Neuronal stem cell (in vitro differentiated cells): ENCODE data around the gene ASIC5.

Source experiments
- DNase-seq: peaks from one replicate; pipeline ENCODE4 v3.0.0-alpha.2; 2013; ENCODE audit warnings: low spot score
- H2AFZ ChIP-seq: one replicate; pipeline ENCODE4 v1.6.1; 2013; ENCODE audit warnings: mild to moderate bottlenecking, low read length, inconsistent platforms
- H2AK5ac ChIP-seq: 2 replicates; pipeline ENCODE4 v1.6.1; 2013; ENCODE audit warnings: low read depth, mild to moderate bottlenecking, inconsistent platforms, low read length, moderate library complexity, mixed read lengths
- H2BK120ac ChIP-seq: 2 replicates; pipeline ENCODE4 v1.6.1; 2013; ENCODE audit warnings: low read depth, mild to moderate bottlenecking, inconsistent platforms, low read length, moderate library complexity, mixed read lengths
- H2BK12ac ChIP-seq: one replicate; pipeline ENCODE4 v1.6.1; 2013; ENCODE audit warnings: low read length, inconsistent platforms
- H2BK15ac ChIP-seq: 2 replicates; pipeline ENCODE4 v1.6.1; 2013; ENCODE audit warnings: mild to moderate bottlenecking, low read length, inconsistent platforms, mixed read lengths
- H2BK5ac ChIP-seq: one replicate; pipeline ENCODE4 v1.6.1; 2013; ENCODE audit warnings: inconsistent platforms, mild to moderate bottlenecking, low read length, moderate library complexity
- H3K14ac ChIP-seq: one replicate; pipeline ENCODE4 v1.6.1; 2013; ENCODE audit warnings: low read length, inconsistent platforms
- H3K18ac ChIP-seq: 2 replicates; pipeline ENCODE4 v1.6.1; 2013; ENCODE audit warnings: low read length, inconsistent platforms
- H3K23ac ChIP-seq: 2 replicates; pipeline ENCODE4 v1.6.1; 2013; ENCODE audit warnings: low read depth, mild to moderate bottlenecking, mixed read lengths, low read length, inconsistent platforms; ENCODE audit not compliant: poor library complexity
- H3K27ac ChIP-seq: replicated peaks from 3 replicates; pipeline ENCODE4 v1.5.1; 2013; ENCODE audit warnings: low read length, inconsistent platforms
- H3K27me3 ChIP-seq, 3 experiments: 2 replicates each; pipeline ENCODE4 v1.6.1; 2013; ENCODE audit warnings: low read length in 3 of 3, mild to moderate bottlenecking in 2 of 3, inconsistent platforms in 1 of 3, low read depth in 1 of 3, mixed read lengths in 1 of 3, moderate library complexity in 1 of 3; ENCODE audit not compliant: control insufficient read depth in 3 of 3, insufficient read depth in 3 of 3
- H3K36me3 ChIP-seq, 2 donors: replicated peaks in 1 of 2; 2 replicates each; pipeline ENCODE4 v1.6.1; 2013; ENCODE audit warnings: low read length in 2 of 2; ENCODE audit not compliant: control insufficient read depth in 2 of 2, insufficient read depth in 2 of 2
- H3K4ac ChIP-seq: 2 replicates; pipeline ENCODE4 v1.6.1; 2013; ENCODE audit warnings: inconsistent platforms, mild to moderate bottlenecking, low read length, moderate library complexity
- H3K4me1 ChIP-seq, 2 donors: 1 replicate in 1 of 2; 2 replicates in 1 of 2; pipeline ENCODE4 v1.6.1; 2013; ENCODE audit warnings: low read length in 2 of 2, low read depth in 1 of 2; ENCODE audit not compliant: control insufficient read depth in 2 of 2, insufficient read depth in 1 of 2
- H3K4me2 ChIP-seq: one replicate; pipeline ENCODE4 v1.6.1; 2013; ENCODE audit warnings: mild to moderate bottlenecking, low read length, inconsistent platforms; ENCODE audit not compliant: insufficient read depth, poor library complexity, severe bottlenecking
- H3K4me3 ChIP-seq, 2 donors: 2 replicates each; pipeline ENCODE4 v1.5.1; 2013; ENCODE audit warnings: low read length in 2 of 2, mild to moderate bottlenecking in 2 of 2, inconsistent platforms in 1 of 2, moderate library complexity in 1 of 2
- H3K79me1 ChIP-seq: one replicate; pipeline ENCODE4 v1.6.1; 2013; ENCODE audit warnings: low read depth, mild to moderate bottlenecking, inconsistent platforms, low read length, moderate library complexity
- H3K9ac ChIP-seq: one replicate; pipeline ENCODE4 v1.6.1; 2013; ENCODE audit warnings: mild to moderate bottlenecking, low read depth, low read length, inconsistent platforms; ENCODE audit not compliant: poor library complexity
- H3K9me3 ChIP-seq, 2 donors: replicated peaks in 1 of 2; 2 replicates each; pipeline versions ENCODE3 to v1.6.1; 2013; ENCODE audit warnings: low read length in 2 of 2, mild to moderate bottlenecking in 2 of 2, inconsistent platforms in 1 of 2, low read depth in 1 of 2, mixed read lengths in 1 of 2, moderate library complexity in 1 of 2; ENCODE audit not compliant: control insufficient read depth in 2 of 2, insufficient read depth in 1 of 2
- H4K8ac ChIP-seq: one replicate; pipeline ENCODE4 v1.6.1; 2013; ENCODE audit warnings: low read depth, mild to moderate bottlenecking, inconsistent platforms, low read length, moderate library complexity
- H4K91ac ChIP-seq: one replicate; pipeline ENCODE4 v1.6.1; 2013; ENCODE audit warnings: low read length, low read depth, mild to moderate bottlenecking, inconsistent platforms; ENCODE audit not compliant: poor library complexity
- WGBS, 2 donors: extraction: QIAGEN DNeasy Blood & Tissue Kit; methylation state at CpG; one replicate each; pipeline ENCODE4 v1.1.7; 2013; ENCODE audit warnings: missing lambda C conversion rate in 2 of 2, mixed read lengths in 1 of 2; ENCODE audit not compliant: insufficient read length in 2 of 2, insufficient replicate concordance in 1 of 2; ENCODE audit errors: extremely low coverage in 2 of 2; 5-methylcytosine and 5-hydroxymethylcytosine counted together

Gene ASIC5

DNA sequence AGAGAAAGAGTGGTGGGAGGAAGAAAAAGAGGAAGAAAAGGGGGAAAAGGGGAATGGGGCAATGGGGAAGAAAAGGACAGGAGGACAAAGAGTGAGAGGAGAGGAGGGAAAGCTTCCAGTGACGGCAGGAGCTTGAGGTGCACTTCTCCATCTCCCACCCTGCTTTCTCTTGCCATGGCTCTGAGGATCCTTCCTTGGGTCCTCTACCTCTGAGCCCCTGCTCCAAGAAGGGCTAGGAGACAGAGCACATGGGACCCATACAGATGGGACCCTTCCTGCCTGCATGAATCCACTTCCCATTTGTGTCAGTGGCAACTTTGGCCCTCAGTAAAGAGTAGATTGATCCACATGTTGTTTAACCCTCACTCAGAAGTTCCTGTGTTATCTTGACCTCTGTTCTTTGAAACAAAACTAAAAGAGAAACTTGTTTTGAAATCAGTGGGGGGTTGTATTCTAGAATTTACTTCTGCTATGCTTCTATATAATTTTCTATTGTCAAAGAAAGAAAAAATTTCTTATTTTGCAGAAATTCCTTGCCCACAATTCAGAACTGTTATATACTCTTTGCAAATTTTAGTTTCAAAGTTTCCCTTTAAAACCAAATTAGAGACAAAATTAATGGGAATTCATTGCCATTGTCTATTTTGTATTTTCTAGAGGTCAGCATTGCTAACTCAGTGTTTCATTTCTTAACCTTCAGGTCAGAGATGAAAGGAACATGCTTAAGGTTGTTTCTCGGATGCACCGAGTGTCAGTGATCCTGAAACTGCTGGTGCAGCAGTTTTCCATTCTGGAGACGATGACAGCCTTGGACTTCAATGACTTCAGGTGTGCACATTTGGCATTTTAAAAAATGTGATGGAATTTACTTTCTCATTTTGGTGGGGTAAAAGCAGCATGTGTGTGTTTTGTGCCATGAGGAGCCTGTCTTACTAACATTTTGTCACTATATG is 42.4 kb upstream of the ASIC5 start:
- Histone ChIP-seq H2BK15ac (no peak overlapping the region), H3K79me1 (no peaks in the 10 kb centered on the region), H3K4ac (no peak overlapping the region), H3K4me1 (peaks cover 0 to 3% of the 10 kb centered on the region in 2 donors), H3K14ac (no peak overlapping the region), H3K4me2 (no peak overlapping the region), H2AFZ (no peak overlapping the region), H2AK5ac (no peak overlapping the region), H2BK12ac (no peak overlapping the region), H2BK5ac (no peak overlapping the region), H3K4me3 (no peak overlapping the region), H3K36me3 (no peaks in the 10 kb centered on the region), H3K9me3 (no peaks in the 10 kb centered on the region), H3K23ac (no peak overlapping the region), H3K9ac (no peak overlapping the region), H2BK120ac (no peak overlapping the region), H3K18ac (no peak overlapping the region), H4K91ac (no peak overlapping the region), H4K8ac (no peak overlapping the region), H3K27ac (no peak overlapping the region), H3K27me3 (no peaks in the 10 kb centered on the region)
- DNase-seq = no peak
- WGBS, 2 donors = no CpG with 5 or more reads among the region's 4 CpGs

DNA sequence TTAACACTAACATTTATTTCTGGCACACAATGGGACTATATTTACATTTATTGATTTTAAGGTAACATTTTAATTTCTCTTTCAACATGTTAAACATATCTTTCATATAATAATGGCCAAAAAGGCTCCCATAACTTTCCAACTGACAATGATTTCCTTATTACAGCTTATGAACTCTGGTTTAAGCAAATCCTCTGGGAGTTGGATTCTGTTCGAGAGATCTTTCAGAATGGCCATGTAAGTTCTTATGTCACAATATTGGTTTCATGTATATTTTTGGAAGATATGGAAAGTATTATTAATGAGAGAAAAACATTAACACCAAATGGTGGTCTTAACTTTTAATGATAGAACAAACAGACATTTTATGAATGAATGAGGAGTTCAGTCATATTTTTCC is 41.5 kb upstream of the ASIC5 start:
- Histone ChIP-seq H3K4me3 (no peak overlapping the region), H3K27me3 (no peaks in the 10 kb centered on the region), H3K18ac (no peak overlapping the region), H2AK5ac (no peak overlapping the region), H3K14ac (no peak overlapping the region), H3K9me3 (no peaks in the 10 kb centered on the region), H3K23ac (no peak overlapping the region), H2AFZ (no peak overlapping the region), H3K9ac (no peak overlapping the region), H2BK15ac (no peak overlapping the region), H3K36me3 (no peaks in the 10 kb centered on the region), H3K79me1 (no peaks in the 10 kb centered on the region), H2BK12ac (no peak overlapping the region), H3K4me2 (no peak overlapping the region), H3K27ac (no peak overlapping the region), H2BK5ac (no peak overlapping the region), H3K4me1 (peaks cover 0 to 3% of the 10 kb centered on the region in 2 donors), H3K4ac (no peak overlapping the region), H2BK120ac (no peak overlapping the region), H4K8ac (no peak overlapping the region), H4K91ac (no peak overlapping the region)
- WGBS, 2 donors = no CpG with 5 or more reads among the region's 1 CpG
- DNase-seq = no peak

GRCh38 chr4:155906554-155907247 is 40.6 kb upstream of the ASIC5 start:
- no peak overlapping the region for H3K27ac ChIP-seq
- no CpG with 5 or more reads among the region's 6 CpGs for WGBS, 2 donors

DNA sequence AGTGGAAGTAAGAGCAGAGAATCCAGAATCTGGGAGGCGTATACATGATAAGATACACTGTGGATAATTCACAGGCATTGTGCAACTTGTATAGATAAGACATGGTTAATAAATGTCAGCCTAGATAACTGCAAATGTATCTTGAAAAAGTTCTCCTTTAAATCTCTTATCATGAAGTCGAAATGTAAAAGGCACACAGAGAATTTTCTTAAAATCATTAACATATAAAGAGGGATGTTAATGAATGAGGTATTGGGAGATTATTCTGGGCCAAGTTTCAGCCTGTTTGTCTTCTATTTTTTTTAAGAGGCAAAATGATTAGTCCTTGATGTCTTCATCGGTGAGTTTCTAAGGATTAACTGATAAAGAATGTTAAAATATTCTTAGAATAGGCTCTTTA is 38.3 kb upstream of the ASIC5 start:
- Histone ChIP-seq H2AFZ (no peak overlapping the region), H2BK12ac (no peak overlapping the region), H3K4me3 (no peak overlapping the region), H3K79me1 (no peaks in the 10 kb centered on the region), H2BK5ac (no peak overlapping the region), H3K9me3 (no peaks in the 10 kb centered on the region), H2AK5ac (no peak overlapping the region), H3K27me3 (no peaks in the 10 kb centered on the region), H2BK15ac (no peak overlapping the region), H3K36me3 (no peaks in the 10 kb centered on the region), H4K8ac (no peak overlapping the region), H3K18ac (no peak overlapping the region), H4K91ac (no peak overlapping the region), H3K14ac (no peak overlapping the region), H3K4ac (no peak overlapping the region), H3K4me2 (no peak overlapping the region), H3K27ac (no peak overlapping the region), H2BK120ac (no peak overlapping the region), H3K9ac (no peak overlapping the region), H3K4me1 (peaks cover 0 to 3% of the 10 kb centered on the region in 2 donors), H3K23ac (no peak overlapping the region)
- DNase-seq = no peak
- WGBS, 2 donors = no CpG with 5 or more reads among the region's 3 CpGs

More at GRCh38 chr4:155906554-155907247, 40.6 kb upstream of the ASIC5 start:
- Histone ChIP-seq H3K14ac (no peak overlapping the region), H3K27me3 (no peaks in the 10 kb centered on the region), H3K4me2 (no peak overlapping the region), H3K18ac (no peak overlapping the region), H3K9ac (no peak overlapping the region), H2BK15ac (no peak overlapping the region), H2BK12ac (no peak overlapping the region), H4K8ac (no peak overlapping the region), H3K4ac (no peak overlapping the region), H3K79me1 (no peaks in the 10 kb centered on the region), H2AFZ (no peak overlapping the region), H3K36me3 (no peaks in the 10 kb centered on the region), H4K91ac (no peak overlapping the region), H3K4me1 (peaks cover 0 to 3% of the 10 kb centered on the region in 2 donors), H3K4me3 (no peak overlapping the region), H2BK5ac (no peak overlapping the region), H3K9me3 (no peaks in the 10 kb centered on the region), H2AK5ac (no peak overlapping the region), H2BK120ac (no peak overlapping the region), H3K23ac (no peak overlapping the region)
- no peak for DNase-seq
